Skin epidermis (tissue), 12 donors: ENCODE results near the gene LRRC3C.
"Not testable (repeated sequence)": the region's sequence is repeated elsewhere in the genome, so short reads cannot be mapped to it uniquely, and the experiment has no call there.

Experiments
- H3K27ac ChIP-seq, 21 experiments: fragments of 200-600 bp; sonication (generic) in 11 of 21; one replicate each; pipeline ENCODE4 v1.5.0; 2020; ENCODE audit warnings: mild to moderate bottlenecking in 3 of 21, inconsistent platforms in 2 of 21, moderate library complexity in 2 of 21
- H3K4me3 ChIP-seq, 7 experiments: fragments of 200-600 bp; sonication (generic) in 2 of 7; one replicate each; pipeline ENCODE4 v1.5.0; 2020; ENCODE audit warnings: inconsistent platforms in 2 of 7, mild to moderate bottlenecking in 2 of 7, moderate library complexity in 1 of 7

The LRRC3C gene, protein sequence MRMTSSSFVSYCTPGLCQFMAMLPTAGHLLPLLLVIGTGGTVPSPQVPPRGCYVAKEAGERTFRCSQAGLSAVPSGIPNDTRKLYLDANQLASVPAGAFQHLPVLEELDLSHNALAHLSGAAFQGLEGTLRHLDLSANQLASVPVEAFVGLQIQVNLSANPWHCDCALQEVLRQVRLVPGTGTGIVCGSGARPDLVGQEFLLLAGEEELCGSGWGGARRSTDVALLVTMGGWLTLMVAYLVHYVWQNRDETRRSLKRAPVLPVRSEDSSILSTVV

GRCh38 chr17:39927101-39927928, at the start of gene LRRC3C, which contains the start of gene ORMDL3:
LRRC3C (plus strand) TSS chr17:39927732; CDS start chr17:39941524, 13,792 bp downstream.
ORMDL3 (minus strand) TSS chr17:39927601; CDS start chr17:39924203, 3,398 bp downstream.
- H3K4me3 ChIP-seq = peak within 1 kb of the TSS; percentile 65 to 97 (median 93)
- peak within 1 kb of the TSS; percentile 72 to 96 (median 88) for H3K27ac ChIP-seq

DNA sequence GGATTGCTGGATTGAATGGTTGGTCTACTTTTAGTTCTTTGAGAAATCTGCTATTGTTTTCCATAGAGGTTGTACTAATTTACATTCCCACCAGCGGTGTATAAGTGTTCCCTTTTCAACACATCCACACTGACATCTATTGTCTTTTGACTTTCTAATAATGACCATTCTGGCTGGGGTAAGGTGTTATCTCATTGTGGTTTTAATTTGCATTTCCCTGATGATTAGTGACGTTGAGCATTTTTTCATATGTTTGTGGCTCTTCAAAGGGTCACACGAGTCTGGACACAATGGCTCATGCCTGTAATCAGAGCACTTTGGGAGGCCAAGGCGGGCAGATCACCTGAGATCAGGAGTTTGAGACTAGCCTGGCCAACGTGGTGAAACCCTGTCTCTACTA, 41.4 kb upstream of the LRRC3C start:
- not testable (repeated sequence) for H3K27ac ChIP-seq, H3K4me3 ChIP-seq

DNA sequence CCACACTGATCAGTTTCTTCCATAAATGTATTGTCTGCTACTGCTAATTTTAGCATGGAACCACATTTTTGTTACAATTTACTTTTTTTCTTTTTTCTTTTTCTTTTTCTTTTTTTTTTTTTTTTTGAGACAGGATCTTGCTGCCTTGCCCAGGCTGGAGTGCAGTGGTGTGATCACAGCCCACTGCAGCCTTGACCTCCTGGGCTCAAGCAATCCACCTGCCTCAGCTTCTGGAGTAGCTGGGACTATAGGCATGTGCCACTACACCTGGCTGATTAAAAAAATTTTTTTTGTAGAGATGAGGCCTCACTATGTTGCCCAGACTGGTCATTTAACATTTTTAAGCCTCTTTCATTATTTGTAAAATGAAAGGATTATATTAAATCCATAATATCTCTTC, 40.5 kb upstream of the LRRC3C start:
- H3K27ac ChIP-seq = no peak overlapping the region

DNA sequence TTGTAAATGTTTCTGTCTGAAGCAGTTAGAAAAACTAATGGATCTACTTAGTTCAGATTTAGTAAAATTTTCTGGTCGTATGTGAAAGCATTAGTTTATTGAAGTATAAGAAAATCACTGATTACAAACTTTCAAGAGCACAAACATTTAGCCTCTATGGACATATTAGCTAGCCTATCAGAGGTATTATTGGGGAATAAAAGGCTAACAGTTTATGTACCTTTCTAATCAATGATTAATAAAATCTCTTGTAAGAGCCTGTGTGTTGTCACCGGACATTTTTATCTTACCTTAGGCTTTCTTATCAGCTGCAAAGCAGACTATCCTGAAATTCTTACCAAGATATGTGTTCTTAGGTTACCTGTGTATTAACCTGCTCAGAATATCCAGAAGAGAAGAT, 38.3 kb upstream of the LRRC3C start:
- Histone ChIP-seq H3K4me3 (no peak overlapping the region), H3K27ac (no peak overlapping the region)

More for the DNA sequence above, 40.5 kb upstream of the LRRC3C start:
- H3K4me3 ChIP-seq = no peak overlapping the region

GRCh38 chr17:39894681-39895376, 32.7 kb upstream of the LRRC3C start:
- Histone ChIP-seq H3K4me3 (no peak overlapping the region), H3K27ac (no peak overlapping the region)

GRCh38 chr17:39898088-39898487, 29.4 kb upstream of the LRRC3C start:
- no peak overlapping the region for H3K27ac ChIP-seq
- H3K4me3 ChIP-seq = no peak overlapping the region

DNA sequence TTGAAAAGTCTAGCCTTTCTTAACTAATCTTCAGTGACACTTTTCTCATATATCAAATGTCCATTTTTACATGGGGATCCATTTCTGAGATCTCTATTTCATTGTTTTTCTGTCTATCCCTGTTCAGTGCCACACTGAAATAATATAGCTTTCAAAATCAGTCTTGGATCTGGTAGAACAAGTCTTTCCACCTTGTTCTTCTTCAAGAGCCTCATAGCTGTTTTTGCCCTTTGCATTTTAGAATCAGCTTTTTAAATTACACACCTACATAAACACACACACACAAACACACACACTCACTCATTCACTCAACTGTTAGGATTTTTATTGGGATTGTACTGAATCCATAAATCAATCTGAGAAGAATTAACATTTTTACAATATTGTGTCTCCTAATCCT, 28.3 kb upstream of the LRRC3C start:
- no peak overlapping the region for H3K4me3 ChIP-seq
- no peak overlapping the region for H3K27ac ChIP-seq

- not testable (repeated sequence) for H3K4me3 ChIP-seq
These were observed 25.5 kb upstream of the LRRC3C start for GRCh38 chr17:39902027-39902426.

GRCh38 chr17:39903158-39903884, 24.2 kb upstream of the LRRC3C start:
- Histone ChIP-seq H3K27ac (no peak overlapping the region), H3K4me3 (no peak overlapping the region)

More at GRCh38 chr17:39902027-39902426, 25.5 kb upstream of the LRRC3C start:
- not testable (repeated sequence) for H3K27ac ChIP-seq

GRCh38 chr17:39904990-39905288, 22.6 kb upstream of the LRRC3C start:
- no peak overlapping the region for H3K27ac ChIP-seq
- no peak overlapping the region for H3K4me3 ChIP-seq

- Histone ChIP-seq H3K4me3 (no peak overlapping the region), H3K27ac (no peak overlapping the region)
These were observed 18.7 kb upstream of the LRRC3C start for GRCh38 chr17:39908789-39909352.

DNA sequence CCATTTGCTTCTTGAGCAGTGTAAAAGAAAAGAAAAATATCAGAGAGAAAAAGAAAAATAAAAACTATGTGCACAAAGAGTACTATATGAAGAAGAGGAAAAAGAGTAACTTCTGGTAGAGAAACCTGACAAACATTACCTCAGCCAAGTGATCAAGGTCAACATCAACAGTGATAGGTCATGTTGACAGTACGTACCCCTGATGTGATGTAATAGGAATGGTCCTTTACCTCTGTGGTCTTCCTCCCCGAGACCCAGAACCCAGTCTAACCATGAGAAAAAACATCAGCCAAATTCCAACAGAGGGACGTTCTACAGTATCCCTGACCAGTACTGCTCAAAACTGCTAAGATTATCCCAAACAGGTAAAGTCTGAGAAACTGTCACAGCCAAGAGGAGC, 13.5 kb upstream of the LRRC3C start:
- H3K27ac ChIP-seq = no peak overlapping the region
- no peak overlapping the region for H3K4me3 ChIP-seq

DNA sequence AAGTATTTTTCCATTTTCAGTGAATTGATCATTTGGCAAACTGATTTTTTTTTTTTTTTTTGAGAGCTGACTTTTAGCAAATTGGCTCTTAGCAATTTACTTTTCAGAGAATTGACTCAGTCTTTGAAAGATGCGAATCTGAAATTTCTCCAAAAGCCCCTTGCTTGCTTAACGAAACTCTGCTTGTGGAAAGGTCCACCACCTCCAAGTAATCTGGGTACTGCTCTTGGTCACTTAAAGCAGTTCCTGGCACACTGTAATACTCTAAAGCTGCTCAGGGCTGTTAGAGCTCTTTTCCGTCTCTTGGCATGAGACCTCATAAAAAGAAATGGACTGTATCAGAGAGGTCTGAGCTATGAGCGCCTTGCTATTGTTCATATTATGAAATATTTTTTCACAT, 12.0 kb upstream of the LRRC3C start:
- Histone ChIP-seq H3K27ac (no peak overlapping the region), H3K4me3 (no peak overlapping the region)

- Histone ChIP-seq H3K27ac (no peak overlapping the region), H3K4me3 (no peak overlapping the region)
These were observed 10.6 kb upstream of the LRRC3C start for GRCh38 chr17:39916918-39917317.

DNA sequence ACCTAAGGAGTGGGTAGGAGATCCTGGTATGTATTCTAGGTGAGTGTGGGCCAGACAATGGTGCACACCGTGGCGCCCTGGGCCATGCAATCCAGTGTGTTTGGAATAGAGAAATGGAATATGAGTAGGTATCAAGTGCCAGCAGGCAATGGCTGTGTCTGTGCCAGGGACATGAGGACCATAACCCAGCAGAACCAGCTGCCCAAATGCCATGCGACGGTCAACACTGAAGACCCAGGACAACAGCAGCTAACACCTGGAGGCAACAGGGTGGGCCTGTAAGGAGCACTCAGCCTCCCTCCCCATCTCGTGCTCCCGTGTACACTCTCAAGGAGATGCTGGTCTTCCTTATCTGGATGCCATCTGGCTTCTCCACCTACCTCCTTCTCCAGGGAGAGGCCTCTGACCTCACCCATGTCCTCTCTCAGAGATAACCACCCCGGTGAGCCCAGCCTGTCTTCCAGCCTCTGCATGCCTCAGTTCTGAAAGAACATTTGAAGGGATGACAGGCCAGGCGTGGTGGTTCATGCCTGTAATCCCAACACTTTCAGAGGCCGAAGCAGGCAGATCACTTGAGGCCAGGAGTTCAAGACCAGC, 8.3 kb upstream of the LRRC3C start:
- no peak overlapping the region for H3K4me3 ChIP-seq
- H3K27ac ChIP-seq = no peak overlapping the region

GRCh38 chr17:39920218-39921210, 7.0 kb upstream of the LRRC3C start:
- peak overlapping the region in 6 of 21 experiments; percentile 6 to 33 (median 21) for H3K27ac ChIP-seq

GRCh38 chr17:39921323-39921722, 6.2 kb upstream of the LRRC3C start:
- Histone ChIP-seq H3K27ac (peak overlapping the region in 5 of 21 experiments; percentile 6 to 33 (median 18)), H3K4me3 (no peak overlapping the region)

More at GRCh38 chr17:39920218-39921210, 7.0 kb upstream of the LRRC3C start:
- H3K4me3 ChIP-seq = no peak overlapping the region

- H3K4me3 ChIP-seq = no peak overlapping the region
- peak overlapping the region in 1 of 21 experiments; percentile 18 for H3K27ac ChIP-seq
These were observed 5.5 kb upstream of the LRRC3C start for GRCh38 chr17:39922006-39922405.
